ENCODE results near the gene FBXW9. TPM values are rescaled to one million over a fixed set of nuclear protein-coding genes. Genes with fewer than 3 reads are reported as not detected.
A peak's percentile ranks its signal among the peaks of the same experiment; 100 is the strongest.

The FBXW9 gene
- total and polyA plus RNA-seq, 8 donors = 0.29 to 10.9 (median 4.0) TPM

GRCh38 chr19:12692960-12693359, 3.5 kb downstream of the FBXW9 start:
- DNase-seq = peak in 1 of 2 donors; percentile 5
- H3K9me3 ChIP-seq = no peaks in the 10 kb centered on the region
- intact Hi-C loops (cut with DNase I; ENCODE audit: low total_unique reads) = no loop called here
- H3K27ac ChIP-seq = no peak overlapping the region
- WGBS, 5 donors = 86 to 91% (median 88%) methylated on average over 5 of the region's 5 CpGs
- peaks cover 16 to 29% (median 28%) of the 10 kb centered on the region in 4 donors for H3K4me1 ChIP-seq
- H3K36me3 ChIP-seq = peaks cover 0 to 17% (median 9%) of the 10 kb centered on the region in 4 donors
- no peak overlapping the region for H3K4me3 ChIP-seq
- no peaks in the 10 kb centered on the region for H3K27me3 ChIP-seq
- TF ChIP-seq POLR2AphosphoS5 (IDR thresholded peaks at IDR 0.05) (no peak), EP300 (IDR thresholded peaks at IDR 0.05) (no peak), POLR2A (IDR thresholded peaks at IDR 0.05) (no peak)
- TF ChIP-seq, protein P1, sequence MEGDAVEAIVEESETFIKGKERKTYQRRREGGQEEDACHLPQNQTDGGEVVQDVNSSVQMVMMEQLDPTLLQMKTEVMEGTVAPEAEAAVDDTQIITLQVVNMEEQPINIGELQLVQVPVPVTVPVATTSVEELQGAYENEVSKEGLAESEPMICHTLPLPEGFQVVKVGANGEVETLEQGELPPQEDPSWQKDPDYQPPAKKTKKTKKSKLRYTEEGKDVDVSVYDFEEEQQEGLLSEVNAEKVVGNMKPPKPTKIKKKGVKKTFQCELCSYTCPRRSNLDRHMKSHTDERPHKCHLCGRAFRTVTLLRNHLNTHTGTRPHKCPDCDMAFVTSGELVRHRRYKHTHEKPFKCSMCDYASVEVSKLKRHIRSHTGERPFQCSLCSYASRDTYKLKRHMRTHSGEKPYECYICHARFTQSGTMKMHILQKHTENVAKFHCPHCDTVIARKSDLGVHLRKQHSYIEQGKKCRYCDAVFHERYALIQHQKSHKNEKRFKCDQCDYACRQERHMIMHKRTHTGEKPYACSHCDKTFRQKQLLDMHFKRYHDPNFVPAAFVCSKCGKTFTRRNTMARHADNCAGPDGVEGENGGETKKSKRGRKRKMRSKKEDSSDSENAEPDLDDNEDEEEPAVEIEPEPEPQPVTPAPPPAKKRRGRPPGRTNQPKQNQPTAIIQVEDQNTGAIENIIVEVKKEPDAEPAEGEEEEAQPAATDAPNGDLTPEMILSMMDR (IDR thresholded peaks at IDR 0.05) = no peak

DNA sequence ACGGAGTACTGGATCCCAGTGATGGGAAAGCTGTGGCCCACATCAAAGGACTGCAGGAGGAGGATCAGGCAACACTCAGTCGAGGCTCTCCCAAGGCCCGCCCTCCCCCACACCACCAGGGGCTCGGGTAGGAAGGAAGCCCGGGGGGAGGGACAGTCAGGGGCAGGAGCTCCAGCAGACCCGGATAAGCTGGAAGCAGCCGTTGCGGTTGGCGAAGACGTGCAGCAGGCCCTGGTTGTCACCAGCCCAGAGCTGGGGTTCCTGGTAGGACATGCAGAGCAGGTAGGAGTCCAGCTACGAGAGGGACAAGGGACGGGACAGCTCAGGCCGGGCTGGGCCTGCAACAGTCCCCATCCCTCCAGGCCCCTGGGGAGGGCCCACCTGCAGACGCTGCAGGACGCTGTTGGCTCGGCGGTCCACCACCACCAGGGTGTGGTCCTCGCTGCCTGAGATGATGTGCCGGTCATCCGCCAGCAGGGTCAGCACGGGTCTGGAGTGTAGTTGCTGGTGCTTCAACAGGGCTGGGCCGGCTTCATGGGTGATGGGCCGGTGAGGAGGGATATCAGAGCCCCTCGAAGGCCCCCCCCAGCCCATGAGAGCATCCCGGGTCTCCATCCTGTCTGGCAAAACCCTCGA, 6.7 kb downstream of the FBXW9 start:
- 78 to 85% (median 82%) methylated on average over 15 to 26 of the region's 26 CpGs for WGBS, 5 donors
- Histone ChIP-seq H3K9me3 (no peaks in the 10 kb centered on the region), H3K4me3 (no peak overlapping the region), H3K36me3 (peaks cover 0 to 21% (median 13%) of the 10 kb centered on the region in 4 donors), H3K4me1 (peaks cover 0 to 2% (median 2%) of the 10 kb centered on the region in 4 donors), H3K27me3 (no peaks in the 10 kb centered on the region), H3K27ac (no peak overlapping the region)
- TF ChIP-seq, protein P1 (IDR thresholded peaks at IDR 0.05) = no peak
- TF ChIP-seq POLR2A (IDR thresholded peaks at IDR 0.05) (no peak), EP300 (IDR thresholded peaks at IDR 0.05) (no peak), POLR2AphosphoS5 (IDR thresholded peaks at IDR 0.05) (no peak)
- peak in 1 of 2 donors; percentile 2 for DNase-seq
- intact Hi-C loops (cut with DNase I; ENCODE audit: low total_unique reads) = no loop called here

DNA sequence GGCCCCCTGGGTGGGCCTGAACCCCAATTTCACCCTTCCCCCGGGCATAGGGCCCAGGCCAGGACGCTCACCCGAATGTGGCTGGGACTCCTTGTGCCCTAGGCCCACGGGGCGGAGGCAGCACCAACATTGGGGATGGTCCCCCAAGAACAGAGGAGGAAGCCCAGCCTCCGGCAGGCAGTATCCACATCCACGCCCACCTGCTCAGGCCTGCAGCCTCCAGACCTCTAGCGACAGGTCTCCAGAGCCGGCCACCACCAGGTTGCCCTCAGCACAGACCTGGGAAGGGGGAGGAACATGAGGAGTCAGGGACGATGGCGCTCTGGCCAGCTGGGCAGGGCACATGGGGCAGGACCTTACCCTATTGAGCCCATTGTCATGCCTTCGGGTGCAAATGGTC, 7.4 kb downstream of the FBXW9 start:
- DNase-seq = no peak
- Histone ChIP-seq H3K4me3 (no peak overlapping the region), H3K9me3 (no peaks in the 10 kb centered on the region), H3K36me3 (peaks cover 0 to 21% (median 13%) of the 10 kb centered on the region in 4 donors), H3K27me3 (no peaks in the 10 kb centered on the region), H3K27ac (no peak overlapping the region), H3K4me1 (no peaks in the 10 kb centered on the region)
- TF ChIP-seq, protein P1 (IDR thresholded peaks at IDR 0.05) = no peak
- TF ChIP-seq POLR2A (IDR thresholded peaks at IDR 0.05) (no peak), EP300 (IDR thresholded peaks at IDR 0.05) (no peak), POLR2AphosphoS5 (IDR thresholded peaks at IDR 0.05) (no peak)
- WGBS, 5 donors = 90 to 95% (median 93%) methylated on average over 11 to 12 of the region's 12 CpGs
- intact Hi-C loops (cut with DNase I; ENCODE audit: low total_unique reads) = no loop called here

DNA sequence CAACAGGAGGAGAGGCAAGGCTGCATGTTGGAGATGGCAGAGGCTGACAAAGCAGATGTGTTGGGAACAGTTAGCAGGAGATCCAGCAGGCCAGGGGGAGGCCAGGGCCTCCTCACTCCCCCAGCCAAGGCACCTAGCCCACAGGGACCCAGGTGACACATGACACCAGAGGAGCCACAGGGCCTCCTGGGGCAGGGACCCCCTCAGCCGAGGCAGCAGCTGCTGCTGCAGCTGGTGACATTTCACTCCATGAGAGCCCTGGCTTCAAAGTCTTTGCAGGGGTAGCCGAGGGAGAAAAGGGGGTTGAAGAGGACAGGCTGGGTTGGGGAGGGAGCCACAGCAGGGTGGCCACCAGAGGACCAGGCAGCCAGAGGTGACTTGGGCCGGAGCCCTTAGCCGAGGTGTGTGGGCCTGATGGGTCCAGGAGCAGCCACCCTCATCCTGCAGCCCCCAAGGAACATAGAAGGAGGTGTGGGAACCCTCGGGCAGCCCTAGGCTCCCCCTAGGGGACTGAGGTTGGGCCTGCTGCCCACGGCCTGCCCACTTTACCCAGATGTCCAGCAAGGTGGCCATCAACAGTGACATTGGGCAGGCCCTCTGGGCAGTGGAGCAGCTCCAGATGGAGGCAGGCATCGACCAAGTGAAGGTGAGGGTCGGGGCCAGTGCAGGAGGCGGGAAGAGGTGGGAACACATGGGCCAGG, 8.8 kb downstream of the FBXW9 start, which contains the start of gene GNG14:
Gene GNG14 (plus strand): TSS at position 503 of the 701 bp plus-strand sequence. CDS start 51 bp downstream, at position 554.
- WGBS, 5 donors = 76 to 96% (median 91%) methylated on average over 4 to 9 of the region's 9 CpGs
- no peaks in the 10 kb centered on the region for H3K27me3 ChIP-seq
- peaks cover 0 to 16% (median 13%) of the 10 kb centered on the region in 4 donors for H3K36me3 ChIP-seq
- peak in 1 of 2 donors; percentile 2 for DNase-seq
- no peaks in the 10 kb centered on the region for H3K4me1 ChIP-seq
- H3K4me3 ChIP-seq = no peak within 1 kb of the TSS
- H3K27ac ChIP-seq = no peak within 1 kb of the TSS
- intact Hi-C loops (cut with DNase I; ENCODE audit: low total_unique reads) = no loop called here
- H3K9me3 ChIP-seq = no peaks in the 10 kb centered on the region
- TF ChIP-seq POLR2AphosphoS5 (IDR thresholded peaks at IDR 0.05) (no peak), EP300 (IDR thresholded peaks at IDR 0.05) (no peak), POLR2A (IDR thresholded peaks at IDR 0.05) (no peak)
- TF ChIP-seq, protein P1 (IDR thresholded peaks at IDR 0.05) = no peak

Data from stomach (tissue), 9 donors.